Prostate gland (tissue), 2 donors: ENCODE results near the gene KCND3. TPM values are rescaled to one million over a fixed set of nuclear protein-coding genes. Genes with fewer than 3 reads are reported as not detected.

Experiments used
- DNase-seq: peaks from one replicate; pipeline ENCODE4 v3.0.0-alpha.2; 2019; ENCODE audit warnings: low spot score
- H3K27ac ChIP-seq, 2 donors: fragments of 200-600 bp; sonication (generic); 2 replicates each; pipeline ENCODE4 v1.5.1; 2017 to 2019
- H3K27me3 ChIP-seq: fragments of 200-600 bp; sonication (generic); replicated peaks from 2 replicates; pipeline ENCODE4 v1.5.1; 2019; ENCODE audit not compliant: insufficient read depth
- H3K36me3 ChIP-seq, 2 donors: fragments of 200-600 bp; sonication (generic); 1 replicate in 1 of 2; 2 replicates in 1 of 2; pipeline versions ENCODE4 v1.5.1 to v1.8.1; 2017 to 2019
- H3K4me1 ChIP-seq: fragments of 200-600 bp; sonication (generic); replicated peaks from 2 replicates; pipeline ENCODE4 v1.5.1; 2019
- H3K4me3 ChIP-seq, 2 donors: fragments of 200-600 bp; sonication (generic); 2 replicates each; pipeline ENCODE4 v1.5.1; 2017 to 2019
- H3K9me3 ChIP-seq: fragments of 200-600 bp; sonication (generic); 2 replicates; pipeline ENCODE4 v1.5.1; 2017
- POLR2A ChIP-seq: fragments of 450-650 bp; IDR thresholded peaks from one replicate; pipeline ENCODE4 v1.6.1; 2016; ENCODE audit warnings: antibody characterized with exemption, mild to moderate bottlenecking
- POLR2AphosphoS5 ChIP-seq: sonication (generic); formaldehyde crosslinking; IDR thresholded peaks from one replicate; pipeline ENCODE4 v1.6.1; 2017; ENCODE audit warnings: antibody characterized with exemption
- WGBS: methylation state at CpG from one replicate; pipeline ENCODE4 v1.1.5; 2018; 5-methylcytosine and 5-hydroxymethylcytosine counted together
- intact Hi-C: fragments of 100-400 bp; cut with DNase I; formaldehyde crosslinking; loops from one replicate; pipeline ENCODE4 v1.14.2; 2022
- total RNA-seq, 2 donors: library from RNA; depleted of rRNA; stranded (reverse); fragments of >200 nt; gene quantifications; one replicate each; pipeline ENCODE4 v1.1.0, GENCODE V29; 2016
- TF ChIP-seq, protein P1 (sequence below), 4 experiments: fragments of 200-600 bp in 2 of 4; fragments of 450-650 bp in 2 of 4; sonication (generic) in 2 of 4; IDR thresholded peaks; 1 replicate in 3 of 4; 2 replicates in 1 of 4; pipeline ENCODE4 v1.5.1; 2016 to 2019; ENCODE audit warnings: antibody characterized with exemption in 4 of 4, mild to moderate bottlenecking in 2 of 4, moderate library complexity in 2 of 4

The KCND3 gene
- total RNA-seq, 2 donors from 2014 or later, result 17.1 to 27.3 TPM

DNA sequence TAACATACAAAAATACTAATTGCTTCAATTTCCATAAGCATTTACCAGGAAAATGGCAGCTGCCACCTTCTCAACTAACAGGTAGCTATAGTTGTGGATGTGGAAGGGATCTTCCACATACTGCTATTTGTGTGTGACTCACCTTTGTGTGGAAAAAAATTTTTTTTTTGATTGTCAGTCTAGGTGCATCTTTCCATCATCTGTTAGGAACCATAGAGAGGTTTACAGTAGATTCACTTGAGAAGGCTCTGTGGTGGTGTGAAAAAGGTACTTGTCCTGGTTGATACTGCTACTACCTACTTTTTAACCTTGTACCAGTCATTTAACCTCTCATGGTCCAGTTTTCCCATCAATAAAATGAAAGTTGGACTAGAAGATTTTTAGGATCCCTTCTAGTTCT lies 220.8 kb downstream of the KCND3 start:
- Histone ChIP-seq H3K27ac (no peak overlapping the region), H3K4me1 (no peaks in the 10 kb centered on the region), H3K9me3 (no peaks in the 10 kb centered on the region), H3K27me3 (no peaks in the 10 kb centered on the region), H3K36me3 (peaks cover 0 to 2% of the 10 kb centered on the region in 2 donors), H3K4me3 (no peak overlapping the region)
- DNase-seq, result no peak
- intact Hi-C loops, result no loop called here
- TF ChIP-seq POLR2AphosphoS5 (no peak), POLR2A (no peak)
- TF ChIP-seq, protein P1, sequence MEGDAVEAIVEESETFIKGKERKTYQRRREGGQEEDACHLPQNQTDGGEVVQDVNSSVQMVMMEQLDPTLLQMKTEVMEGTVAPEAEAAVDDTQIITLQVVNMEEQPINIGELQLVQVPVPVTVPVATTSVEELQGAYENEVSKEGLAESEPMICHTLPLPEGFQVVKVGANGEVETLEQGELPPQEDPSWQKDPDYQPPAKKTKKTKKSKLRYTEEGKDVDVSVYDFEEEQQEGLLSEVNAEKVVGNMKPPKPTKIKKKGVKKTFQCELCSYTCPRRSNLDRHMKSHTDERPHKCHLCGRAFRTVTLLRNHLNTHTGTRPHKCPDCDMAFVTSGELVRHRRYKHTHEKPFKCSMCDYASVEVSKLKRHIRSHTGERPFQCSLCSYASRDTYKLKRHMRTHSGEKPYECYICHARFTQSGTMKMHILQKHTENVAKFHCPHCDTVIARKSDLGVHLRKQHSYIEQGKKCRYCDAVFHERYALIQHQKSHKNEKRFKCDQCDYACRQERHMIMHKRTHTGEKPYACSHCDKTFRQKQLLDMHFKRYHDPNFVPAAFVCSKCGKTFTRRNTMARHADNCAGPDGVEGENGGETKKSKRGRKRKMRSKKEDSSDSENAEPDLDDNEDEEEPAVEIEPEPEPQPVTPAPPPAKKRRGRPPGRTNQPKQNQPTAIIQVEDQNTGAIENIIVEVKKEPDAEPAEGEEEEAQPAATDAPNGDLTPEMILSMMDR (IDR thresholded peaks at IDR 0.05), result no peak

DNA sequence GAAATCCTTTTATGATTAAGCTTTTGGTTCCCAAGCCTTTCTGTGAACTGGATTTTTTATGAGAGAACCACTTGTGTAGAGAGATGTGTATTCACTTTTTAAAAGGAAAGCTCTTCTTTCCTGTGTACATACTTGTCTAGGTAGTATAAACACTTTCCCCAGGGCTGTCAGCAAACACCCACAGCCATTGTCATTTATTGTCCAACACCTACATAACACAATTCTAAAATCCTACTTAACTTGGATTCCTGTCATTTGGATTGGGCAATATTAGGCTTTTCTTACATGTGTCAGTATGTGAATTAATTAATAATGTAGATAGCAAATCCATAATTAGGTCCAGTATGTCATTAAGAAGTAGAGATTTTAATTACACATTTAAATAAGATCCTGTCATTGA lies 221.4 kb downstream of the KCND3 start:
- intact Hi-C loops, result no loop called here
- Histone ChIP-seq H3K9me3 (no peaks in the 10 kb centered on the region), H3K36me3 (peaks cover 1 to 3% of the 10 kb centered on the region in 2 donors)

DNA sequence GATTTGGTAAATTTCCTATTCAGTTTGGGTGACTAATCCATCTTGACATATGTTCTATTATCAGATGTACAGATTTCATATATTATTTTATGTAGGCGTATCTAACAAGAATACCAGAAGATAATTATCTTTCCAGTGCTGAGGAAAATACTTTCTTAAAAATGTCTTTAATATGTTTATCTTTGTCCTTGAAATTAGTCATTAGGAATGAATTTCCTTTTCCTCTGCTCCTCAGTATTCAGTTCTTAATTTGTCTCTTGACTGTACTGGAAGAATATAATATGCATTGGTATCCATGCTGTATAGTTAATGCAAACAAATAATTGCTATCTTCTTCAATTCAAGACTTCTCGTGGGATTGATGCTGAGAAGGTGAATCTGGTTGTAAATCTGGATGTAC lies 227.1 kb downstream of the KCND3 start:
- Histone ChIP-seq H3K36me3 (peaks cover 5% of the 10 kb centered on the region in 2 donors), H3K4me3 (no peak overlapping the region), H3K9me3 (no peaks in the 10 kb centered on the region), H3K27ac (no peak overlapping the region), H3K4me1 (no peaks in the 10 kb centered on the region), H3K27me3 (no peaks in the 10 kb centered on the region)
- no peak for DNase-seq
- intact Hi-C loops, result no loop called here
- TF ChIP-seq, protein P1 (IDR thresholded peaks at IDR 0.05), result no peak
- TF ChIP-seq POLR2A (no peak), POLR2AphosphoS5 (no peak)
- 85% methylated on average over 2 of the region's 2 CpGs for WGBS

More for the DNA sequence above, 221.4 kb downstream of the KCND3 start:
- DNase-seq, result no peak
- no peaks in the 10 kb centered on the region for H3K4me1 ChIP-seq
- no peak overlapping the region for H3K27ac ChIP-seq
- no peak overlapping the region for H3K4me3 ChIP-seq
- no peaks in the 10 kb centered on the region for H3K27me3 ChIP-seq
- TF ChIP-seq POLR2AphosphoS5 (no peak), POLR2A (no peak)
- TF ChIP-seq, protein P1 (IDR thresholded peaks at IDR 0.05), result no peak

DNA sequence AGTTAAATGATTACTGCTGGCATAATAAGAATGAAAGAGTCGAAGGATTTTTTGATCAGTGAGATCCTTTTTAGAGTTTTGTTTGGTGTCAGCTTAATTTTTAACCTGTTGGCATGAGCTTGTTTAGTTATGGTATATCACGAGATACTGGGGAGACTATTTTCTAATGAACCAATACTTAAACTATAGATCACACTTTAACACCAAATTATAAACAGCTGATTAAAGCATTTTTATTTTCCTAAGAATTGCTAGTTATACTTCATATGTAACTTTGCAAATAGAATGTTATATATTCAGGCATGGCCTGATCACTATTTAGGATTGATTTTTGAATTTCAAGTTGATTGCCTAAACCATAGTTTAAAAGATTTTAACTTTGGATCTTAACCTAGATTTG lies 227.8 kb downstream of the KCND3 start:
- no peak for DNase-seq
- Histone ChIP-seq H3K4me3 (no peak overlapping the region), H3K27ac (no peak overlapping the region), H3K4me1 (no peaks in the 10 kb centered on the region), H3K36me3 (peaks cover 5% of the 10 kb centered on the region in 2 donors), H3K27me3 (no peaks in the 10 kb centered on the region), H3K9me3 (no peaks in the 10 kb centered on the region)
- TF ChIP-seq POLR2AphosphoS5, result no peak
- TF ChIP-seq, protein P1 (IDR thresholded peaks at IDR 0.05), result no peak
- TF ChIP-seq POLR2A, result no peak
- intact Hi-C loops, result no loop called here
- WGBS, result 78% methylated on average over 2 of the region's 2 CpGs

DNA sequence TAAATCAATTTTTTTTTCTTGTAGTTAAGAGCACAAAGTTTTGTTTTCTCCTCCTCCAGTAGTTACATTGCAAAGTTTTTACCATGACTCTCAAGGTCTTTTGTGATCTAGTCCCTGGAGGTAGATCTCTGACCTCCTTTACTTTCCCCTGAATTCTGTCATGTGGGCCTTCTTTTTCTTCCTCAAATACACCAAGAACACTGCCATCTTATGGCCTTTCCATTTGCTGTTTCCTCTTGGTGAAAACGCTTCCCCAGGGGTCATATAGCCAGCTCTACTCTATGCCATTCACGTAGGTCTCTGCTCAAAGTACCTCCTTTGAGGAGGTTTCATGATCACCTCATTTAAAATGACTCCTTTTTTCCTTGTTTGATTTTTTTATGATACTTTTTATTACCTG lies 231.1 kb downstream of the KCND3 start:
- Histone ChIP-seq H3K27ac (no peak overlapping the region), H3K4me3 (no peak overlapping the region), H3K27me3 (no peaks in the 10 kb centered on the region), H3K36me3 (peaks cover 3 to 5% of the 10 kb centered on the region in 2 donors), H3K9me3 (no peaks in the 10 kb centered on the region), H3K4me1 (no peaks in the 10 kb centered on the region)
- TF ChIP-seq POLR2AphosphoS5 (no peak), POLR2A (no peak)
- TF ChIP-seq, protein P1 (IDR thresholded peaks at IDR 0.05), result no peak
- DNase-seq, result no peak
- 57% methylated on average over 2 of the region's 2 CpGs for WGBS
- intact Hi-C loops, result loop anchor here (5.0 kb wide), 2 partner anchors 41 to 276 kb away; no protein-coding TSS in a partner anchor
